ENCODE data around the gene IDS. TPM values are rescaled to one million over a fixed set of nuclear protein-coding genes. Genes with fewer than 3 reads are reported as not detected.

Gene IDS
- polyA plus RNA-seq, 1 of the 3 experiments (the other 2 are of a cell fraction): 78.4 TPM

DNA sequence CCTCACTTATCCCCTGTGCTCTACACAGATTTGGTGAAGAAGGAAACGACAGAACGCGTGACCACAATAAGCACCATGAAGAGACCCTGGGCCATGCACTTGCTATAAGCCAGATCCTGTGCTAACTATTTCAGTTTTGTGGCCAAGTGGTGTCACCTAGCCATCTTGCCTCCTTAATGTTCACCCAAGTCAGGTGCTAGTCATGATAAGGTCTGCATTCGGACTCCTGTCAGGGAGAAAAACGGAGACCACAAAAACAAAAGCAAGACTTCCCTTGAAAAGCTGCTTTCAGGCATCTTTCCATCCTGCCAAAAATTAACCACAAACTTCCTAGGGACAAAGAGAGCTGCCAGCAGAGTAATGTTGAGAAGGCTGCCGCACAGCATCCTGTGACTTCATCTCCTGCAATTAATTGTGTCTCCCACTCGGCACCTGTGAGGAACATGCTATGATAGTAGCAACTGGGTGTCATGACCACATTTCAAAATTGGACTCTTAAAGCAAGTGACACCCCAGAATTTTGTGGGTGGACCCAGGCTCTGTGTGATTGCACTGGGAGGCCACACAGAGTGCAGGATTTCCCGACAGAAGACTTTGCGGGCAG is 8.8 kb upstream of the IDS start:
- H3F3A ChIP-seq (replicated peaks; ENCODE audit: insufficient read depth): no peaks in the 10 kb centered on the region
- no peaks in the 10 kb centered on the region for H4K20me1 ChIP-seq (ENCODE audit: insufficient read depth)
- no peak overlapping the region for H3K9ac ChIP-seq
- DNase-seq: no peak
- no peaks in the 10 kb centered on the region for H3K9me2 ChIP-seq
- TF ChIP-seq, protein P1, sequence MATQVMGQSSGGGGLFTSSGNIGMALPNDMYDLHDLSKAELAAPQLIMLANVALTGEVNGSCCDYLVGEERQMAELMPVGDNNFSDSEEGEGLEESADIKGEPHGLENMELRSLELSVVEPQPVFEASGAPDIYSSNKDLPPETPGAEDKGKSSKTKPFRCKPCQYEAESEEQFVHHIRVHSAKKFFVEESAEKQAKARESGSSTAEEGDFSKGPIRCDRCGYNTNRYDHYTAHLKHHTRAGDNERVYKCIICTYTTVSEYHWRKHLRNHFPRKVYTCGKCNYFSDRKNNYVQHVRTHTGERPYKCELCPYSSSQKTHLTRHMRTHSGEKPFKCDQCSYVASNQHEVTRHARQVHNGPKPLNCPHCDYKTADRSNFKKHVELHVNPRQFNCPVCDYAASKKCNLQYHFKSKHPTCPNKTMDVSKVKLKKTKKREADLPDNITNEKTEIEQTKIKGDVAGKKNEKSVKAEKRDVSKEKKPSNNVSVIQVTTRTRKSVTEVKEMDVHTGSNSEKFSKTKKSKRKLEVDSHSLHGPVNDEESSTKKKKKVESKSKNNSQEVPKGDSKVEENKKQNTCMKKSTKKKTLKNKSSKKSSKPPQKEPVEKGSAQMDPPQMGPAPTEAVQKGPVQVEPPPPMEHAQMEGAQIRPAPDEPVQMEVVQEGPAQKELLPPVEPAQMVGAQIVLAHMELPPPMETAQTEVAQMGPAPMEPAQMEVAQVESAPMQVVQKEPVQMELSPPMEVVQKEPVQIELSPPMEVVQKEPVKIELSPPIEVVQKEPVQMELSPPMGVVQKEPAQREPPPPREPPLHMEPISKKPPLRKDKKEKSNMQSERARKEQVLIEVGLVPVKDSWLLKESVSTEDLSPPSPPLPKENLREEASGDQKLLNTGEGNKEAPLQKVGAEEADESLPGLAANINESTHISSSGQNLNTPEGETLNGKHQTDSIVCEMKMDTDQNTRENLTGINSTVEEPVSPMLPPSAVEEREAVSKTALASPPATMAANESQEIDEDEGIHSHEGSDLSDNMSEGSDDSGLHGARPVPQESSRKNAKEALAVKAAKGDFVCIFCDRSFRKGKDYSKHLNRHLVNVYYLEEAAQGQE (IDR thresholded peaks at IDR 0.05; ENCODE audit: low read depth, low read length): no peak
- no peak for TF ChIP-seq EP300 (IDR thresholded peaks at IDR 0.05; ENCODE audit: borderline replicate concordance in 1 of 2, low read depth in 1 of 2, low read length in 1 of 2)
- no peak for TF ChIP-seq FOXJ3 (CRISPR knock-in tag; IDR thresholded peaks at IDR 0.05)
- no peak for TF ChIP-seq YY1 (IDR thresholded peaks at IDR 0.05; ENCODE audit: low read depth)
- no peak for TF ChIP-seq FOXM1 (IDR thresholded peaks at IDR 0.05; ENCODE audit: low read depth)
- TF ChIP-seq TCF12 (IDR thresholded peaks at IDR 0.05): no peak
- no peak for TF ChIP-seq TEAD4 (IDR thresholded peaks at IDR 0.05; ENCODE audit: borderline replicate concordance, insufficient read depth)
- TF ChIP-seq, protein P2, sequence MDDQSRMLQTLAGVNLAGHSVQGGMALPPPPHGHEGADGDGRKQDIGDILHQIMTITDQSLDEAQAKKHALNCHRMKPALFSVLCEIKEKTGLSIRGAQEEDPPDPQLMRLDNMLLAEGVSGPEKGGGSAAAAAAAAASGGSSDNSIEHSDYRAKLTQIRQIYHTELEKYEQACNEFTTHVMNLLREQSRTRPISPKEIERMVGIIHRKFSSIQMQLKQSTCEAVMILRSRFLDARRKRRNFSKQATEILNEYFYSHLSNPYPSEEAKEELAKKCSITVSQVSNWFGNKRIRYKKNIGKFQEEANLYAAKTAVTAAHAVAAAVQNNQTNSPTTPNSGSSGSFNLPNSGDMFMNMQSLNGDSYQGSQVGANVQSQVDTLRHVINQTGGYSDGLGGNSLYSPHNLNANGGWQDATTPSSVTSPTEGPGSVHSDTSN (IDR thresholded peaks at IDR 0.05): no peak
- TF ChIP-seq, protein P3, sequence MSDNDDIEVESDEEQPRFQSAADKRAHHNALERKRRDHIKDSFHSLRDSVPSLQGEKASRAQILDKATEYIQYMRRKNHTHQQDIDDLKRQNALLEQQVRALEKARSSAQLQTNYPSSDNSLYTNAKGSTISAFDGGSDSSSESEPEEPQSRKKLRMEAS (IDR thresholded peaks at IDR 0.05; ENCODE audit: low read depth): no peak
- TF ChIP-seq, protein P4, sequence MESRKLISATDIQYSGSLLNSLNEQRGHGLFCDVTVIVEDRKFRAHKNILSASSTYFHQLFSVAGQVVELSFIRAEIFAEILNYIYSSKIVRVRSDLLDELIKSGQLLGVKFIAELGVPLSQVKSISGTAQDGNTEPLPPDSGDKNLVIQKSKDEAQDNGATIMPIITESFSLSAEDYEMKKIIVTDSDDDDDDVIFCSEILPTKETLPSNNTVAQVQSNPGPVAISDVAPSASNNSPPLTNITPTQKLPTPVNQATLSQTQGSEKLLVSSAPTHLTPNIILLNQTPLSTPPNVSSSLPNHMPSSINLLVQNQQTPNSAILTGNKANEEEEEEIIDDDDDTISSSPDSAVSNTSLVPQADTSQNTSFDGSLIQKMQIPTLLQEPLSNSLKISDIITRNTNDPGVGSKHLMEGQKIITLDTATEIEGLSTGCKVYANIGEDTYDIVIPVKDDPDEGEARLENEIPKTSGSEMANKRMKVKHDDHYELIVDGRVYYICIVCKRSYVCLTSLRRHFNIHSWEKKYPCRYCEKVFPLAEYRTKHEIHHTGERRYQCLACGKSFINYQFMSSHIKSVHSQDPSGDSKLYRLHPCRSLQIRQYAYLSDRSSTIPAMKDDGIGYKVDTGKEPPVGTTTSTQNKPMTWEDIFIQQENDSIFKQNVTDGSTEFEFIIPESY (IDR thresholded peaks at IDR 0.05; ENCODE audit: borderline replicate concordance, low read depth): no peak
- no peak for TF ChIP-seq RFX5 (IDR thresholded peaks at IDR 0.05; ENCODE audit: low read length)
- TF ChIP-seq, protein P5, sequence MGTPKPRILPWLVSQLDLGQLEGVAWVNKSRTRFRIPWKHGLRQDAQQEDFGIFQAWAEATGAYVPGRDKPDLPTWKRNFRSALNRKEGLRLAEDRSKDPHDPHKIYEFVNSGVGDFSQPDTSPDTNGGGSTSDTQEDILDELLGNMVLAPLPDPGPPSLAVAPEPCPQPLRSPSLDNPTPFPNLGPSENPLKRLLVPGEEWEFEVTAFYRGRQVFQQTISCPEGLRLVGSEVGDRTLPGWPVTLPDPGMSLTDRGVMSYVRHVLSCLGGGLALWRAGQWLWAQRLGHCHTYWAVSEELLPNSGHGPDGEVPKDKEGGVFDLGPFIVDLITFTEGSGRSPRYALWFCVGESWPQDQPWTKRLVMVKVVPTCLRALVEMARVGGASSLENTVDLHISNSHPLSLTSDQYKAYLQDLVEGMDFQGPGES (IDR thresholded peaks at IDR 0.05; ENCODE audit: low read depth, low read length): no peak
- H3K36me3 ChIP-seq (replicated peaks in 1 of 2; ENCODE audit: control insufficient read depth in 1 of 2, insufficient read depth in 2 of 2, low read length in 1 of 2): no peaks in the 10 kb centered on the region
- H3K79me2 ChIP-seq (ENCODE audit: insufficient read depth): no peaks in the 10 kb centered on the region
- H3K27me3 ChIP-seq (ENCODE audit: insufficient read depth): no peaks in the 10 kb centered on the region
- ChIA-PET CTCF (interaction anchor here (0.7 to 3.7 kb wide), 2 partner anchors 8 to 9 kb away, joined by 3 to 25 read pairs; partner anchors contain the start of gene IDS), POLR2A (no interaction called here)
- no peak overlapping the region for H3K4me2 ChIP-seq
- H3K4me1 ChIP-seq (ENCODE audit: control insufficient read depth in 1 of 2, insufficient read depth in 2 of 2, low read depth in 1 of 2, low read length in 1 of 2): no peaks in the 10 kb centered on the region; a peak in 1 of 4 replicates
- H3K27ac ChIP-seq (ENCODE audit: low read depth in 2 of 2, low read length in 1 of 2): no peak overlapping the region
- H3K9me3 ChIP-seq: no peaks in the 10 kb centered on the region
- 59% methylated on average over 9 of the region's 9 CpGs for WGBS (ENCODE audit: low lambda C conversion rate)
- no peak overlapping the region for H3K4me3 ChIP-seq (ENCODE audit: low read depth in 2 of 2, low read length in 1 of 2)
- H2AFZ ChIP-seq (ENCODE audit: low read depth): no peak overlapping the region

Data from SK-N-SH (cell line).